ENCODE measurements around the gene CCDC60.

DNA sequence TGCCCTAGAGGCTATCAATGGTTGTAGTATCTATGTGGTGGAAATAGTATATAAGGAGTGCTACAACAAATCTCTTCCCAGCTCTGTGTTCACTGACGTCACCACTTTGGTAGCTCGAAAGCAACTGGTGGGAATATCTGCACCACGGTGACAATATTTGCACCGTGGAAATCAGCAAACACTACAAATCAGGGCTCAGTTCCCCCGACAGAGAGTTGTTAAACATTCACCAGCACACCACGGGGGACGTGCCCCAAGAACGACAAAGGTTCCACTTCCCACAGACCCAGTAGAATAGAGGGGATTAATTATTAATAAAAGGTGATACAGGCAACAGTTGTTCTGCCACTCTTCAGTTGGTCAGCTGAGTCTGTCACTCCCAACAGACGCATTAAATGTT lies 98.4 kb downstream of the CCDC60 start:
- TF ChIP-seq POLR2A (IDR thresholded peaks at IDR 0.05), result no peak
- TF ChIP-seq, protein P1, sequence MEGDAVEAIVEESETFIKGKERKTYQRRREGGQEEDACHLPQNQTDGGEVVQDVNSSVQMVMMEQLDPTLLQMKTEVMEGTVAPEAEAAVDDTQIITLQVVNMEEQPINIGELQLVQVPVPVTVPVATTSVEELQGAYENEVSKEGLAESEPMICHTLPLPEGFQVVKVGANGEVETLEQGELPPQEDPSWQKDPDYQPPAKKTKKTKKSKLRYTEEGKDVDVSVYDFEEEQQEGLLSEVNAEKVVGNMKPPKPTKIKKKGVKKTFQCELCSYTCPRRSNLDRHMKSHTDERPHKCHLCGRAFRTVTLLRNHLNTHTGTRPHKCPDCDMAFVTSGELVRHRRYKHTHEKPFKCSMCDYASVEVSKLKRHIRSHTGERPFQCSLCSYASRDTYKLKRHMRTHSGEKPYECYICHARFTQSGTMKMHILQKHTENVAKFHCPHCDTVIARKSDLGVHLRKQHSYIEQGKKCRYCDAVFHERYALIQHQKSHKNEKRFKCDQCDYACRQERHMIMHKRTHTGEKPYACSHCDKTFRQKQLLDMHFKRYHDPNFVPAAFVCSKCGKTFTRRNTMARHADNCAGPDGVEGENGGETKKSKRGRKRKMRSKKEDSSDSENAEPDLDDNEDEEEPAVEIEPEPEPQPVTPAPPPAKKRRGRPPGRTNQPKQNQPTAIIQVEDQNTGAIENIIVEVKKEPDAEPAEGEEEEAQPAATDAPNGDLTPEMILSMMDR (IDR thresholded peaks at IDR 0.05), result no peak

Data from adrenal gland (tissue), 5 donors.